ENCODE results near the gene HOXA4.

DNA sequence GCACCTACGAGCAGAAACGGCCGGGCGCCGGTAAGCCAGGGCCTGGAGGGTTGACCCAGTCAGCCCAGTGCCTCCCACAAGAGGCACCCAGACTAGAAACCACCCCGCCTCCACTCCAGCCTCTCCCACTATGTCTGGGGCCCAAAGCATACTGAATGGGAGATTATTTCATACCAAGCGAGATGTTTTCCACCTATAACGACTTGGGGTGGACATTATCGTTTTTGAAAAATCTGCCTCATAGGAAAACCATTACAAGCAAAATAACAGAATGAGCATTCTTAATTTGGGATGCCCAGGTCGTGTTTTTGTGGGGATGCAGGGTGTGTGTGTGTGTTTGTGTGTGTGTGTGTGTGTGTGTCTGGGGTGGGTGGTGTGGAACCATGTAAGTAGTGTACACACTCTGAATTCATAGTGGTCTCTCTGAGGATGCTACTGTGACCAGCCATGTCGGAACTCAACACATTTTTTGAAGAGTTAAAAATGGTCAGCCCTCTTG, 15.4 kb upstream of the HOXA4 start:
- TF ChIP-seq POLR2AphosphoS5 (IDR thresholded peaks at IDR 0.05) = no peak
- TF ChIP-seq, protein P1, sequence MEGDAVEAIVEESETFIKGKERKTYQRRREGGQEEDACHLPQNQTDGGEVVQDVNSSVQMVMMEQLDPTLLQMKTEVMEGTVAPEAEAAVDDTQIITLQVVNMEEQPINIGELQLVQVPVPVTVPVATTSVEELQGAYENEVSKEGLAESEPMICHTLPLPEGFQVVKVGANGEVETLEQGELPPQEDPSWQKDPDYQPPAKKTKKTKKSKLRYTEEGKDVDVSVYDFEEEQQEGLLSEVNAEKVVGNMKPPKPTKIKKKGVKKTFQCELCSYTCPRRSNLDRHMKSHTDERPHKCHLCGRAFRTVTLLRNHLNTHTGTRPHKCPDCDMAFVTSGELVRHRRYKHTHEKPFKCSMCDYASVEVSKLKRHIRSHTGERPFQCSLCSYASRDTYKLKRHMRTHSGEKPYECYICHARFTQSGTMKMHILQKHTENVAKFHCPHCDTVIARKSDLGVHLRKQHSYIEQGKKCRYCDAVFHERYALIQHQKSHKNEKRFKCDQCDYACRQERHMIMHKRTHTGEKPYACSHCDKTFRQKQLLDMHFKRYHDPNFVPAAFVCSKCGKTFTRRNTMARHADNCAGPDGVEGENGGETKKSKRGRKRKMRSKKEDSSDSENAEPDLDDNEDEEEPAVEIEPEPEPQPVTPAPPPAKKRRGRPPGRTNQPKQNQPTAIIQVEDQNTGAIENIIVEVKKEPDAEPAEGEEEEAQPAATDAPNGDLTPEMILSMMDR (IDR thresholded peaks at IDR 0.05) = no peak
